ENCODE measurements around the gene GLG1. TPM values are rescaled to one million over a fixed set of nuclear protein-coding genes. Genes with fewer than 3 reads are reported as not detected.

Gene GLG1
- total and polyA plus RNA-seq, 2 donors (not counting 3 experiments of a cell fraction or from before 2014, with no cell fraction given), result 86.3 to 165 TPM

DNA sequence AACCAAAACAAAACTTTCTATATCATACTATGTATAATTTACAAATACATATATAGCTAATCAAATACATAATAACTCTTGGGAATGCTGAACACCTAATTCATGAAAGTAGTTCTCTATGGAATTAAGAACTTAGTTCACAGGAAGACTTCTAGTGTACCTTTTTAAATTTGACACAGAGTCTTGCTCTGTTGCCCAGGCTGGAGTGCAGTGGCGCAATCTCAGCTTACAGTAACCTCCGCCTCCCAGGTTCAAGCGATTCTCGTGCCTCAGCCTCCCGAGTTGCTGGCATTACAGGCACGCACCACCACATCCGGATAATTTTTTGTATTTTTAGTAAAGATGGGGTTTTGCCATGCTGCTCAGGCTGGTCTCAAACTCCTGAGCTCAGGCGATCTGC, 35.1 kb upstream of the GLG1 start:
- no peaks in the 10 kb centered on the region for H3K27me3 ChIP-seq (ENCODE audit: control insufficient read depth in 2 of 2, insufficient read depth in 2 of 2, low read length in 2 of 2)
- intact Hi-C loops (cut with micrococcal nuclease) (no loop called here), dilution Hi-C loops (cut with MboI; ENCODE audit: extremely low pct_ligation_motif_present, low sequenced_read_pairs) (no loop called here)
- H3K9me3 ChIP-seq (replicated peaks; ENCODE audit: control insufficient read depth, insufficient read depth, low read length), result no peaks in the 10 kb centered on the region
- no peaks in the 10 kb centered on the region for H4K20me1 ChIP-seq (replicated peaks; ENCODE audit: control insufficient read depth, extremely low read depth, insufficient read depth, low read length)
- no peak overlapping the region for H3K4me2 ChIP-seq (ENCODE audit: insufficient read depth, low read length)
- H3K79me2 ChIP-seq (ENCODE audit: control insufficient read depth, insufficient read depth, low read length), result peaks cover 3% of the 10 kb centered on the region
- BruUV-seq (replicated peaks), result no TSS peak
- no peak overlapping the region for H3K27ac ChIP-seq (ENCODE audit: insufficient read depth, low read depth, low read length)
- DNase-seq (ENCODE audit: low read depth, low spot score) (no peak), FAIRE-seq (no peak)
- no peak overlapping the region for H3K4me3 ChIP-seq (replicated peaks in 1 of 3; ENCODE audit: insufficient read depth in 1 of 3, low read depth in 1 of 3, low read length in 3 of 3)
- H3K9me1 ChIP-seq (replicated peaks; ENCODE audit: control insufficient read depth, extremely low read depth, insufficient read depth, low read length), result no peaks in the 10 kb centered on the region
- CTCF ChIA-PET, result interaction anchor here (0.8 to 3.3 kb wide), 3 partner anchors 9 to 220 kb away, joined by 3 to 17 read pairs (median 4); no protein-coding TSS in a partner anchor
- H3K4me1 ChIP-seq (ENCODE audit: control insufficient read depth, extremely low read depth, insufficient read depth, low read length), result no peaks in the 10 kb centered on the region
- H2AFZ ChIP-seq (ENCODE audit: low read depth, low read length), result no peak overlapping the region
- no peak overlapping the region for H3K9ac ChIP-seq (replicated peaks; ENCODE audit: extremely low read depth, insufficient read depth, low read length)
- peaks cover 17 to 20% of the 10 kb centered on the region in 2 experiments for H3K36me3 ChIP-seq (ENCODE audit: control insufficient read depth in 2 of 2, extremely low read depth in 1 of 2, insufficient read depth in 2 of 2, low read length in 2 of 2)
- no peak for TF ChIP-seq EZH2 (IDR thresholded peaks at IDR 0.05; ENCODE audit: borderline replicate concordance, low read depth, low read length, severe bottlenecking)
- TF ChIP-seq FOS (IDR thresholded peaks at IDR 0.05; ENCODE audit: borderline replicate concordance, insufficient read depth, low read length), result no peak
- no peak for TF ChIP-seq MYC (IDR thresholded peaks at IDR 0.05; ENCODE audit: low read depth, low read length)
- TF ChIP-seq, protein P1, sequence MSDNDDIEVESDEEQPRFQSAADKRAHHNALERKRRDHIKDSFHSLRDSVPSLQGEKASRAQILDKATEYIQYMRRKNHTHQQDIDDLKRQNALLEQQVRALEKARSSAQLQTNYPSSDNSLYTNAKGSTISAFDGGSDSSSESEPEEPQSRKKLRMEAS (IDR thresholded peaks at IDR 0.05; ENCODE audit: insufficient read depth, insufficient read length), result no peak
- TF ChIP-seq POLR2A (IDR thresholded peaks at IDR 0.05; ENCODE audit: low read depth, low read length), result no peak
- no peak for TF ChIP-seq POLR2AphosphoS5 (IDR thresholded peaks at IDR 0.05; ENCODE audit: insufficient read depth, low read depth, low read length)
- TF ChIP-seq JUN (IDR thresholded peaks at IDR 0.05; ENCODE audit: borderline replicate concordance, insufficient read depth, insufficient read length, low read depth), result no peak
- no peak for TF ChIP-seq GATA2 (IDR thresholded peaks at IDR 0.05; ENCODE audit: insufficient read depth, insufficient read length, low read depth, low read length)
- TF ChIP-seq, protein P2, sequence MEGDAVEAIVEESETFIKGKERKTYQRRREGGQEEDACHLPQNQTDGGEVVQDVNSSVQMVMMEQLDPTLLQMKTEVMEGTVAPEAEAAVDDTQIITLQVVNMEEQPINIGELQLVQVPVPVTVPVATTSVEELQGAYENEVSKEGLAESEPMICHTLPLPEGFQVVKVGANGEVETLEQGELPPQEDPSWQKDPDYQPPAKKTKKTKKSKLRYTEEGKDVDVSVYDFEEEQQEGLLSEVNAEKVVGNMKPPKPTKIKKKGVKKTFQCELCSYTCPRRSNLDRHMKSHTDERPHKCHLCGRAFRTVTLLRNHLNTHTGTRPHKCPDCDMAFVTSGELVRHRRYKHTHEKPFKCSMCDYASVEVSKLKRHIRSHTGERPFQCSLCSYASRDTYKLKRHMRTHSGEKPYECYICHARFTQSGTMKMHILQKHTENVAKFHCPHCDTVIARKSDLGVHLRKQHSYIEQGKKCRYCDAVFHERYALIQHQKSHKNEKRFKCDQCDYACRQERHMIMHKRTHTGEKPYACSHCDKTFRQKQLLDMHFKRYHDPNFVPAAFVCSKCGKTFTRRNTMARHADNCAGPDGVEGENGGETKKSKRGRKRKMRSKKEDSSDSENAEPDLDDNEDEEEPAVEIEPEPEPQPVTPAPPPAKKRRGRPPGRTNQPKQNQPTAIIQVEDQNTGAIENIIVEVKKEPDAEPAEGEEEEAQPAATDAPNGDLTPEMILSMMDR (IDR thresholded peaks at IDR 0.05; ENCODE audit: extremely low read depth in 1 of 2, insufficient read depth in 1 of 2, low read depth in 1 of 2, low read length in 2 of 2), result no peak
- POLR2A ChIA-PET, result interaction anchor here (0.6 to 0.7 kb wide), 2 partner anchors 26 to 35 kb away, joined by 3 to 6 read pairs; partner anchors contain the start of gene GLG1

All from endothelial cell of umbilical vein (primary cell).